ENCODE data around the gene MRGPRX1. TPM values are rescaled to one million over a fixed set of nuclear protein-coding genes. Genes with fewer than 3 reads are reported as not detected.
A peak's percentile ranks its signal among the peaks of the same experiment; 100 is the strongest.
"Not testable (repeated sequence)": the region's sequence is repeated elsewhere in the genome, so short reads cannot be mapped to it uniquely, and the experiment has no call there.

Gene MRGPRX1
- not detected for polyA plus RNA-seq (2012; ENCODE audit: insufficient read depth, insufficient read length)

DNA sequence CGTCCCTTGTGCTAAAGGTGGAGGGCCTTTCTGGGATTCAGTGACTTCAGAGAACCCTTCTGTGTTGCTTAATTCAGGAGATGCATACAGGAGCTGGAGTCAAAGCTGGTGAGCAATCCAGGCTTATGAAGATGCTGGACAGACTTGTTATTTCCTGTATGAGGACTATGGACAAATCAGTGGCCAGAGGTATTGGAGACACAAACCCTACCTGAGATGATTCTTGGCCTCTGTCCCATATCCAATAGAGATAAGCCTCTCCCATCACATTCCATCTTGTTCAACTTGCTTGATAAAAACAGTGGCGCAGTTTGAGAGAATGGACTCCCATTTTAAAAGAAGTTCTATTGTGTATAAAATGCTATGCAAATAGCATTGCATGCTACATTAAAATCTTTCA lies at the start of gene MRGPRX1:
MRGPRX1 (minus strand) TSS at position 101 of the 400 bp plus-strand sequence. CDS start 4,630 bp downstream, outside the sequence.
- DNase-seq (ENCODE audit: low read depth, low spot score) = no peak

GRCh38 chr11:18987454-18988231 lies 48.4 kb upstream of the MRGPRX1 start:
- DNase-seq (ENCODE audit: low read depth, low spot score) = no peak
- H3K4me3 ChIP-seq (ENCODE audit: low read length) = no peak overlapping the region

More for the DNA sequence above, at the start of gene MRGPRX1:
- H3K4me3 ChIP-seq (ENCODE audit: low read length) = no peak within 1 kb of the TSS

- DNase-seq (ENCODE audit: low read depth, low spot score) = no peak
Measured at GRCh38 chr11:18986744-18987143, 47.5 kb upstream of the MRGPRX1 start.

DNA sequence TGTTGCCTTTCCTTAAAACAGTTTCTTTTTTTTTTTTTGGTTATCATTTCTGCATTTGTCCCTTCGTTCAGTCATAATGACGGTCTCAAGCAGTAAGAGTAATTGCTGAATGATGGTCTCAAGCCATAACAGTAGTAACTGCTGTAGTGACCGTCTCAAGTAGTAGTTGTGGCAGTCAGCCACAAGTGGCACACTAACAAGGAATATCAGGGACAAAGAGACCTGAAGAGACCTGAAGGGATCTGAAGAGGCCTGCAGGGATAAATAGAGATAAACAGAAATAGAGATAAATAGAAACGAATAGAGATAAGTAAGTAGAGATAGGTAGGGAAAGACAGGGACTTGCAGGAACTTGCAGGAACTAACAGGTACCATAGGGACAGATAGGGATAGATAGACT lies 42.7 kb upstream of the MRGPRX1 start:
- H3K4me3 ChIP-seq (ENCODE audit: low read length) = no peak overlapping the region
- no peak for DNase-seq (ENCODE audit: low read depth, low spot score)

More at GRCh38 chr11:18986744-18987143, 47.5 kb upstream of the MRGPRX1 start:
- no peak overlapping the region for H3K4me3 ChIP-seq (ENCODE audit: low read length)

DNA sequence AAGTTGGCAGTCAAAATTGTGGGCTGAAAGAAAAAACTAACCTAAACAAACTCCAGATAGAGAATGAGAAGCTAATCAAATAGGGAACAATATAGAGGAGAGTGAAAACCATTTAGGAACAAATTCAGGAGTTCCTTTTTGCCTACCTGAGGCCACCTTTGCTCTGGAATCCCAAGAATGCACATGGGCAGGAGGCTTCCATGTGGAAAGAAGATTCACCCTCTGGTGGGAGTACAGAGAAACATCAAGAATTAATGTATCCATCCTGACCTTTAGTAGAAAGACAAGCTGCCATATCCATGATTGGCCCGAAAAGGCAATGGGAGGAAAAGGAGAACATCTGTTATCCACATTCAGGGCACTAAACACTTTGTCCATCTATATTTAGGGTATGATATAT lies 35.0 kb upstream of the MRGPRX1 start:
- no peak overlapping the region for H3K4me3 ChIP-seq (ENCODE audit: low read length)
- no peak for DNase-seq (ENCODE audit: low read depth, low spot score)

DNA sequence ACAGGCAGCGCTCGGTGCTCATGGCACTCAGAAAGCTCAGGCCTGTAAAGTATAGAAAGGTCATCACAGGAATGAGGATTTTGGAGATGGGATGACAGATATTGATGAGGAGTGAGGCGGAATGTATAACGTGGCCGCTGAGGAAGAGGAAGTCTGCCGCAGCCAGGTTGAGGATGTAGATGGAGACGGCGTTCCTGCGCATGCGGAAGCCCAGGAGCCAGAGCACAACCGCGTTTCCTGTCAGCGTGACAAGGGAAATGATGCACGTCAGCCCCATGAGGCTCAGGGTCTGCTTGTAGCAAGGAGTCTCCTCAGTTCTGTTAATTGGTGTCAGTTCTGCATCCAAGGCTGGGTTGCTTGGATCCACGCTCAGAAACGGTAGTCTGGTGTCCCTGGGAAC lies 33.1 kb upstream of the MRGPRX1 start:
- no peak for DNase-seq (ENCODE audit: low read depth, low spot score)
- no peak overlapping the region for H3K4me3 ChIP-seq (ENCODE audit: low read length)

GRCh38 chr11:18969720-18970119 lies 30.5 kb upstream of the MRGPRX1 start:
- no peak for DNase-seq (ENCODE audit: low read depth, low spot score)
- H3K4me3 ChIP-seq (ENCODE audit: low read length) = no peak overlapping the region

- no peak for DNase-seq (ENCODE audit: low read depth, low spot score)
- no peak overlapping the region for H3K4me3 ChIP-seq (ENCODE audit: low read length)
Measured at GRCh38 chr11:18958221-18958910, 19.2 kb upstream of the MRGPRX1 start.

DNA sequence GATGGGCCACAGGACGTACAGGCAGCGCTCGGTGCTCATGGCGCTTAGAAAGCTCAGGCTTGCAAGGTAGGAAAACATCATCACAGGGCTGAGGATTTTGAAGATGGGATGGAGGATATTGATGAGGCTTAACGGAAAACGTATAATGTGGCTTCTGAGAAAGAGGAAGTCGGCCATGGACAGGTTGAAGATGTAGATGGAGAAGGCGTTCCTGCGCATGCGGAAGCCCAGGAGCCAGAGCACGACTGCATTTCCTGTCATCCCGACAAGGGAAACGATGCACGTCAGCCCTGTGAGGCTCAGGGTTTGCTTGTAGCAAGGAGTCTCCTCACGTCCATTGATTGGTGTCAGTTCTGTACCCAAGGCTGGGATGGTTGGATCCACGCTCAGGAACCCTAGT lies 17.4 kb upstream of the MRGPRX1 start:
- no peak overlapping the region for H3K4me3 ChIP-seq (ENCODE audit: low read length)
- DNase-seq (ENCODE audit: low read depth, low spot score) = no peak

DNA sequence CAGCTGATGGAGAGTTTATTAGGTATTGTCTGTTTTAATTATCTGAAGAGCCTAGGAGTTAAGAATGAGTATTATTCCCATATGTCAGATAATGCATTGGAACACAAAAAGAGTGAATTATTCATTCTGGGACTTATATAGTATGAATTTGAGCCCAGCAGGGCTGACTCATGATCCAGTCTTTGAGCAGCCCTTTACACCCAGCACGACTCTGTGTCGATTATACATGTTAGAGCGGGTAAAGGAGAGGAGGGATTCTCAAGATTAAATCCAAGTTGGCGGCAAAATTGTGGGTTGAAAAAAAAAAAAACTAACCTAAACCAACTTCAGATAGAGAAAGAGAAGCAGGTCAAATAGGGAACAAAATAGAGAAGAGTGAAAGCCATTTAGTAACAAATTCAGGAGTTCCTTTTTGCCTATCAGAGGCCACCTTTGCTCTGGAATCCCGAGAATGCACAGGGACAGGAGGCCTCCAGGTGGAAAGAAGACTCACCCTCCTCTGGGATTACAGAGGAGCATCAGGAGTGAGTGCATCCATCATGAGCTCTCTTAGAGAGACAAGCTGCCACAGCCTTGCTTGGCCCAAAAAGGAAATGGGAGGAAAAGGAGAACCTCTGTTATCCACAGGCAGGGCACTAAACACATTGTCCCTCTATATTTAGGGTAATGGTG lies 3.1 kb downstream of the MRGPRX1 start:
- DNase-seq (ENCODE audit: low read depth, low spot score) = no peak
- no peak overlapping the region for H3K4me3 ChIP-seq (ENCODE audit: low read length)

- DNase-seq (ENCODE audit: low read depth, low spot score) = peak; percentile 27
- no peak overlapping the region for H3K4me3 ChIP-seq (ENCODE audit: low read length)
Measured at GRCh38 chr11:18934195-18934814, 4.9 kb downstream of the MRGPRX1 start.

GRCh38 chr11:18927550-18928322 lies 11.5 kb downstream of the MRGPRX1 start:
- DNase-seq (ENCODE audit: low read depth, low spot score) = no peak
- H3K4me3 ChIP-seq (ENCODE audit: low read length) = no peak overlapping the region

DNA sequence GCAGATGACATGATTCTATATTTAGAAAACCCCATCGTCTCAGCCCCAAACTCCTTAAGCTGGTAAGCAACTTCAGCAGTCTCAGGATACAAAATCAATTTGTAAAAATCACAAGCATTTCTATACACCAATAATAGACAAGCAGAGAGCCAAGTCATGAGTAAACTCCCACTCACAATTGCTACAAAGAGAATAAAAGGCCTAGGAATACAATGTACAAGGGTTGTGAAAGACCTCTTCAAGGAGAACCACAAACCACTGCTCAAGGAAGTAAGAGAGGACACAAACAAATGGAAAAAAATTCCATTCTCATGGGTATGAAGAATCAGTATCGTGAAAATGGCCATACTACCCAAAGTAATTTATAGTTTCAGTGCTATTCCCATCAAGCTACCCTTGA lies 13.8 kb downstream of the MRGPRX1 start:
- not testable (repeated sequence) for DNase-seq (ENCODE audit: low read depth, low spot score); H3K4me3 ChIP-seq (ENCODE audit: low read length)

DNA sequence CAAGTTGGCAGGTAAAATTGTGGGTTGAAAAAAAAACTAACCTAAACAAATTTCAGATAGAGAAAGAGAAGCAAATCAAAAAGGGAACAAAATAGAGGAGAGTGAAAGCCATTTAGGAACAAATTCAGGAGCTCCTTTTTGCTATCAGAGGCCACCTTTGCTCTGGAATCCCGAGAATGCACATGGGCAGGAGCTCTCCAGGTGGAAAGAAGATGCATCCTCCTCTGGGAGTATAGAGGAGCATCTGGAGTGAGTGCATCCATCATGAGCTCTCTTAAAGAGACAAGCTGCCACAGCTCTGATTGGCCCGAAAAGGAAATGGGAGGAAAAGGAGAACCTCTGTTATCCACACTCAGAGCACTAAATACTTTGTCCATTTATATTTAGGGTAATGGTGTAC lies 26.3 kb downstream of the MRGPRX1 start:
- DNase-seq (ENCODE audit: low read depth, low spot score) = no peak
- H3K4me3 ChIP-seq (ENCODE audit: low read length) = no peak overlapping the region

DNA sequence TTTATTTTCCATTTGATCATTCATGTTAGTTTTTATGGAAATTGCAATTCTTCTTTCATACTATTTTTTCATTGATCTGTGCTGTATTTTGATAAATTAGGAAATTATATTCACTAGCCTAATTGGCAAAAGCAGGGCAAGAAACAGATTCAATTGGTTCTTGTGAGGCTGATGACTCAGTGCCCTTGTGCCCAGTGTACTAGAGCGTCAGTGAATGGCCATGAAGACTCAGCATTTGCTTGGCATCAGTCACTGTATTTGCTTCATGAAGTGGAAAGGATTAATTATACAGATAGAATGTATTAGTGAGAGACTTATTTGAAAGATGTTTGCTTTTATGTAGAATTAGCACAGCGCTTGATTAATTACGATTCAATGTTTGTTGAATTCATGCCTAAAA lies 31.8 kb downstream of the MRGPRX1 start:
- H3K4me3 ChIP-seq (ENCODE audit: low read length) = no peak overlapping the region
- no peak for DNase-seq (ENCODE audit: low read depth, low spot score)

DNA sequence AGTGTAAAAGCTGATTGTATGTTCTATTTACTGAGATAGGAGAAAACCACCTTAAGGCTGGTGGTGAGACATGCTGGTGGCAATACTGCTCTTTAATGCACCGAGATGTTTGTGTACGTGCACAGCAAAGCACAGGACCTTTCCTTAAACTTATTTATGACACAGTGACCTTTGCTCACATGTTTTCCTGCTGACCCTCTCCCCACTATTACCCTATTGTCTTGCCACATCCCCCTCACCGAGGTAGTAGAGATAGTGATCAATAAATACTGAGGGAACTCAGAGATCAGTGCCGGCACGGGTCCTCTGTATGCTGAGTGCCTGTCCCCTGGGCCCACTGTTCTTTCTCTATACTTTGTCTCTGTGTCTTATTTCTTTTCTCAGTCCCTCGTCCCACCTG lies 38.6 kb downstream of the MRGPRX1 start:
- DNase-seq (ENCODE audit: low read depth, low spot score); H3K4me3 ChIP-seq (ENCODE audit: low read length): not testable (repeated sequence)

- H3K4me3 ChIP-seq (ENCODE audit: low read length); DNase-seq (ENCODE audit: low read depth, low spot score): not testable (repeated sequence)
Measured at GRCh38 chr11:18900151-18900611, 39.0 kb downstream of the MRGPRX1 start.

GRCh38 chr11:18891712-18892111 lies 47.5 kb downstream of the MRGPRX1 start:
- not testable (repeated sequence) for DNase-seq (ENCODE audit: low read depth, low spot score); H3K4me3 ChIP-seq (ENCODE audit: low read length)

GRCh38 chr11:18890615-18891014 lies 48.6 kb downstream of the MRGPRX1 start:
- no peak overlapping the region for H3K4me3 ChIP-seq (ENCODE audit: low read length)
- no peak for DNase-seq (ENCODE audit: low read depth, low spot score)
